ENCODE results near the gene TMEM196.

Gene TMEM196

DNA sequence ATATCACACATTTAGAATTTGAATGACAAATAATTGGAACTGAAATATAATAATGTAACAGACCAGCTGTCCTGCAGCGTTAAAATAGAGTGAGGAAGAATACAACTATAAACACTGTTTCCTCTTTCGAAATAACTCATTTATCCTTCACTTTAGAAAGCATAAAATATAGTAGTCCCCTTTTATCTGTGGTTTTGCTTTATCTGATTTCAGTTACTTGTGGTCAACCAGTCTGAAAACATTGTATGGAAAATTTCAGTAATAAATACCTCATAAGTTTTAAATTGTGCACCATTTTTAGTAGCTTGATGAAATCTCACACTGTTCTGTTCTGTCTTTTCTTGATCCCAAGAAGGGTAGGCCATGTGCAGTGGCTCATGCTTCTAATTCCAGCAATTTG lies 96.2 kb downstream of the TMEM196 start:
- peak overlapping the region; percentile 28; the same call in 1 of the 2 replicates for H3K9ac ChIP-seq (ENCODE audit: low read depth, low read length)

GRCh38 chr7:19675816-19676215 lies 97.6 kb downstream of the TMEM196 start:
- H3K79me2 ChIP-seq (ENCODE audit: insufficient read depth, low read length) = no peaks in the 10 kb centered on the region
- no peaks in the 10 kb centered on the region for H3K36me3 ChIP-seq (ENCODE audit: insufficient read depth, low read length)
- H3K4me3 ChIP-seq (ENCODE audit: low read depth in 1 of 2, low read length in 2 of 2) = no peak overlapping the region
- H2AFZ ChIP-seq (ENCODE audit: low read depth, low read length) = no peak overlapping the region
- no peak for TF ChIP-seq EZH2 (IDR thresholded peaks at IDR 0.05; ENCODE audit: borderline replicate concordance, low read depth, low read length, severe bottlenecking)
- TF ChIP-seq CTCF (IDR thresholded peaks at IDR 0.05; ENCODE audit: borderline replicate concordance, extremely low read depth, low read length, poor library complexity, severe bottlenecking) = no peak
- peaks cover 27% of the 10 kb centered on the region for H3K4me1 ChIP-seq (ENCODE audit: insufficient read depth, low read length)
- ATAC-seq (ENCODE audit: insufficient read depth, low read depth) = no peak
- no peak overlapping the region for H3K4me2 ChIP-seq (ENCODE audit: insufficient read depth, low read length)
- no peak for DNase-seq
- no peak overlapping the region for H3K9ac ChIP-seq (ENCODE audit: low read depth, low read length)
- no peak overlapping the region for H3K27ac ChIP-seq (ENCODE audit: low read length)
- H3K9me3 ChIP-seq (ENCODE audit: insufficient read depth, low read length, severe bottlenecking) = no peaks in the 10 kb centered on the region
- no peaks in the 10 kb centered on the region for H3K27me3 ChIP-seq (ENCODE audit: insufficient read depth, low read length, poor library complexity)
- H4K20me1 ChIP-seq (ENCODE audit: insufficient read depth, low read length) = no peaks in the 10 kb centered on the region

More for the DNA sequence above, 96.2 kb downstream of the TMEM196 start:
- no peaks in the 10 kb centered on the region for H3K79me2 ChIP-seq (ENCODE audit: insufficient read depth, low read length)
- ATAC-seq (ENCODE audit: insufficient read depth, low read depth) = peak; percentile 83
- H3K4me2 ChIP-seq (ENCODE audit: insufficient read depth, low read length) = peak overlapping the region; percentile 52
- peak overlapping the region; percentile 91 for H3K27ac ChIP-seq (ENCODE audit: low read length)
- no peaks in the 10 kb centered on the region for H3K9me3 ChIP-seq (ENCODE audit: insufficient read depth, low read length, severe bottlenecking)
- no peak for TF ChIP-seq CTCF (IDR thresholded peaks at IDR 0.05; ENCODE audit: borderline replicate concordance, extremely low read depth, low read length, poor library complexity, severe bottlenecking)
- TF ChIP-seq EZH2 (IDR thresholded peaks at IDR 0.05; ENCODE audit: borderline replicate concordance, low read depth, low read length, severe bottlenecking) = no peak
- 0 out of 4 replicates have a peak overlapping the region, but pooled peaks of 1 of the 2 experiments have one; percentile 15 for H3K4me3 ChIP-seq (ENCODE audit: low read depth in 1 of 2, low read length in 2 of 2)
- no peaks in the 10 kb centered on the region for H4K20me1 ChIP-seq (ENCODE audit: insufficient read depth, low read length)
- peaks cover 27% of the 10 kb centered on the region for H3K4me1 ChIP-seq (ENCODE audit: insufficient read depth, low read length)
- no peaks in the 10 kb centered on the region for H3K36me3 ChIP-seq (ENCODE audit: insufficient read depth, low read length)
- H3K27me3 ChIP-seq (ENCODE audit: insufficient read depth, low read length, poor library complexity) = no peaks in the 10 kb centered on the region
- DNase-seq = peak; percentile 29
- H2AFZ ChIP-seq (ENCODE audit: low read depth, low read length) = peak overlapping the region; percentile 64

GRCh38 chr7:19674266-19674960 lies 99.0 kb downstream of the TMEM196 start:
- Histone ChIP-seq H3K4me1 (ENCODE audit: insufficient read depth, low read length) (peaks cover 27% of the 10 kb centered on the region), H3K9me3 (ENCODE audit: insufficient read depth, low read length, severe bottlenecking) (no peaks in the 10 kb centered on the region), H3K79me2 (ENCODE audit: insufficient read depth, low read length) (no peaks in the 10 kb centered on the region), H2AFZ (ENCODE audit: low read depth, low read length) (no peak overlapping the region), H3K27me3 (ENCODE audit: insufficient read depth, low read length, poor library complexity) (no peaks in the 10 kb centered on the region), H3K9ac (ENCODE audit: low read depth, low read length) (no peak overlapping the region), H3K27ac (ENCODE audit: low read length) (no peak overlapping the region), H4K20me1 (ENCODE audit: insufficient read depth, low read length) (no peaks in the 10 kb centered on the region), H3K36me3 (ENCODE audit: insufficient read depth, low read length) (no peaks in the 10 kb centered on the region), H3K4me3 (ENCODE audit: low read depth in 1 of 2, low read length in 2 of 2) (no peak overlapping the region), H3K4me2 (ENCODE audit: insufficient read depth, low read length) (no peak overlapping the region)
- no peak for ATAC-seq (ENCODE audit: insufficient read depth, low read depth)
- TF ChIP-seq CTCF (IDR thresholded peaks at IDR 0.05; ENCODE audit: borderline replicate concordance, extremely low read depth, low read length, poor library complexity, severe bottlenecking) (no peak), EZH2 (IDR thresholded peaks at IDR 0.05; ENCODE audit: borderline replicate concordance, low read depth, low read length, severe bottlenecking) (no peak)
- no peak for DNase-seq

Data from DND-41 (cell line).